ENCODE measurements around the gene SON.

SON gene

DNA sequence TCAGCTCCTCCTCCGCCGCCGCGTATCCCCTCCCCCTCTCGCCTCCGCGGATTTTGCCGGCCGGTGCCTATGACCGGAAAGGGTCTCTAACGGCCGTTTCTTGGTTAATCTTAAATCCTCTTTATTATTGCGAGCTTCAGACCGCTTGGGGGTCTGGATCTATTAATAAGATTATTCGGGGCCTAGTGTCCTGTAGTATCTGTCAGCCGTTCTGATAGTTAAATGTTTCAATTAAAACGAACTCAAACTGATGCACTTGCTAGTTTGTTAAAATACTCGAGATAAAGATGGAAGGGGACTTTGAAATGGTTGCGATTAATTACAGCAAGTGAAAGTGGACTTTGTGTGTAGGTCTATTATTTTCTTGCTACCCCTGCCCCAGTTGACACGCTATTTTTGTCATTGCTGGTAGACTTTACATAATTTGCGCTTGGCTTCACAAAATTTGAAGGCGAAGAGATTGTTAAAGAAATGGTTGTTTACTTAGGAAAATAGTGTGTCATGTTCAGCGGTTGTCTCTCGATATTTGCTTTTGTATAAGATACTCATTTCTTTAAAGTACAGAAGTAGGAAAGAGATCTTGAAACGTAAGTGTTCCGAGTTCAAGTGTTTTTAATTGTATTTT lies 779 bp downstream of the SON start:
- DNase-seq: no peak

DNA sequence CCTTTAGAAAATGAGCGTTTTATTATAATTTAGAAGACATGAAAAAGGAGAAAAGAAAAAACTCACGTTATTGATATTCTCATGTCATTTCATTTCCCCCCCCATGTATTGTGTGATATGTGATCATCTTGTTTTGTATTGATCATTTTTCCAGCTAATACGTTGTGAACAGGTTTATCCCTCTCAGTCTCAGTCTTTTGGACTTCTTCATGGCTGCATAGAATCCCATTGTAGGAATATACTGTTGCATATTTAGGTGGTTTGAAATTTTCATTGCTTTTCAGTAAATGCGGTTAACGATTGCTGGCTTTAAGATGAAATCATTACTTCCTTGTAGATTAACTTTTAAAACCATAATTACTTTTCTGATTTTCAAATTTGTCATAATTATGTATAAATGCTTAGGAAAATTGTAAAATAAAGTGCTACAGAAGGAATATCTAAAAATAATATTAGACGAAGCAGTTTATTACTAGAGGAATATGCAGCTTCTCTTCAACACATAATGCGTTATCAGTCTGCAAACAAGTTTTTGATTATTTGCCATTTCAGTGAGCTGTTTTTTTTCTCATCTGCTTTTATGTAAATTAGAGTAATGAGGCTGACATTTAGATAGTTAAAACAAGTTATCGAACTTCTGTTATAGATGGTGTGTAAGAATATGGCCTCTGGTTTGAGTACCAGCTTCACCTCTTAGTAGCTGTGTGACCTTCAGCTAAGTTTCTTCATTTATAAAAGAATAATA lies 1.8 kb downstream of the SON start:
- peak; percentile 47 for DNase-seq

DNA sequence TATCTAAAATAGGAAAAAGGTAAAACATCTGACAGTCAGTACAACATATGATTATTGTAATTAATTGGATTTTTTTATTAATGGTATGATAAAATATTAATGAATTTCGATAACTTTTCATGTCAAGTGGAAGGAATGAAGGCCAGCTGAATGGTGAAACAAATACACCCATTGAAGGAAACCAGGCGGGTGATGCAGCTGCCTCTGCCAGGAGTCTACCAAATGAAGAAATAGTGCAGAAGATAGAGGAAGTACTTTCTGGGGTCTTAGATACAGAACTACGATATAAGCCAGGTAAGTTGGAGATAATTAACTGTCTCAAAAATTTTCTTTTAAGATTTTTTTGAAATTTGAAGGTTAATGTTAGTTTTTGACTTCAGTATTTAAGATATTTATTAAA lies 3.2 kb downstream of the SON start:
- DNase-seq: no peak

DNA sequence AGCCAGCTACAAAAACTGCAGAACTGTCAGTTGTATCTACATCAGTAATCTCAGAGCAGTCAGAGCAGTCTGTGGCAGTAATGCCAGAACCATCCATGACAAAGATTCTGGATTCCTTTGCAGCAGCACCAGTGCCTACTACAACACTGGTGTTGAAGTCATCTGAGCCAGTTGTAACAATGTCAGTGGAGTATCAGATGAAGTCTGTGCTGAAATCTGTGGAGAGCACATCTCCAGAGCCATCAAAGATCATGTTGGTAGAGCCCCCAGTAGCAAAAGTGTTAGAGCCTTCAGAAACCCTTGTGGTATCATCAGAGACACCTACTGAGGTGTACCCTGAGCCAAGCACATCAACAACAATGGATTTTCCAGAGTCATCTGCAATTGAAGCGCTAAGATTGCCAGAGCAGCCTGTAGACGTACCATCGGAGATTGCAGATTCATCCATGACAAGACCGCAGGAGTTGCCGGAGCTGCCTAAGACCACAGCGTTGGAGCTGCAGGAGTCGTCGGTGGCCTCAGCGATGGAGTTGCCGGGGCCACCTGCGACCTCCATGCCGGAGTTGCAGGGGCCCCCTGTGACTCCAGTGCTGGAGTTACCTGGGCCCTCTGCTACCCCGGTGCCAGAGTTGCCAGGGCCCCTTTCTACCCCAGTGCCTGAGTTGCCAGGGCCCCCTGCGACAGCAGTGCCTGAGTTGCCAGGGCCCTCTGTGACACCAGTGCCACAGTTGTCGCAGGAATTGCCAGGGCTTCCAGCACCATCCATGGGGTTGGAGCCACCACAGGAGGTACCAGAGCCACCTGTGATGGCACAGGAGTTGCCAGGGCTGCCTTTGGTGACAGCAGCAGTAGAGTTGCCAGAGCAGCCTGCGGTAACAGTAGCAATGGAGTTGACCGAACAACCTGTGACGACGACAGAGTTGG lies 7.3 kb downstream of the SON start:
- no peak for DNase-seq

DNA sequence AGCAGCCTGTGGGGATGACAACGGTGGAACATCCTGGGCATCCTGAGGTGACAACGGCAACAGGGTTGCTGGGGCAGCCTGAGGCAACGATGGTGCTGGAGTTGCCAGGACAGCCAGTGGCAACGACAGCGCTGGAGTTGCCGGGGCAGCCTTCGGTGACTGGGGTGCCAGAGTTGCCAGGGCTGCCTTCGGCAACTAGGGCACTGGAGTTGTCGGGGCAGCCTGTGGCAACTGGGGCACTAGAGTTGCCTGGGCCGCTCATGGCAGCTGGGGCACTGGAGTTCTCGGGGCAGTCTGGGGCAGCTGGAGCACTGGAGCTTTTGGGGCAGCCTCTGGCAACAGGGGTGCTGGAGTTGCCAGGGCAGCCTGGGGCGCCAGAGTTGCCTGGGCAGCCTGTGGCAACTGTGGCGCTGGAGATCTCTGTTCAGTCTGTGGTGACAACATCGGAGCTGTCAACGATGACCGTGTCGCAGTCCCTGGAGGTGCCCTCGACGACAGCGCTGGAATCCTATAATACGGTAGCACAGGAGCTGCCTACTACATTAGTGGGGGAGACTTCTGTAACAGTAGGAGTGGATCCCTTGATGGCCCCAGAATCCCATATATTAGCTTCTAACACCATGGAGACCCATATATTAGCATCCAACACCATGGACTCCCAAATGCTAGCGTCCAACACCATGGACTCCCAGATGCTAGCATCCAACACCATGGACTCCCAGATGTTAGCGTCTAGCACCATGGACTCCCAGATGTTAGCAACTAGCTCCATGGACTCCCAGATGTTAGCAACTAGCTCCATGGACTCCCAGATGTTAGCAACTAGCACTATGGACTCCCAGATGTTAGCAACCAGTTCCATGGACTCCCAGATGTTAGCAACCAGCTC lies 8.2 kb downstream of the SON start:
- no peak for DNase-seq

DNA sequence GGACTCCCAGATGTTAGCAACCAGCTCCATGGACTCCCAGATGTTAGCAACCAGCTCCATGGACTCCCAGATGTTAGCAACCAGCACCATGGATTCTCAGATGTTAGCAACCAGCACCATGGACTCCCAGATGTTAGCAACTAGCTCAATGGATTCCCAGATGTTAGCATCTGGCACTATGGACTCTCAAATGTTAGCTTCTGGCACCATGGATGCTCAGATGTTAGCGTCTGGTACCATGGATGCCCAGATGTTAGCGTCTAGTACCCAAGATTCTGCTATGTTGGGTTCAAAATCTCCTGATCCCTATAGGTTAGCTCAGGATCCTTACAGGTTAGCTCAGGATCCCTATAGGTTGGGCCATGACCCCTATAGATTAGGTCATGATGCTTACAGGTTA lies 8.8 kb downstream of the SON start:
- no peak for DNase-seq

DNA sequence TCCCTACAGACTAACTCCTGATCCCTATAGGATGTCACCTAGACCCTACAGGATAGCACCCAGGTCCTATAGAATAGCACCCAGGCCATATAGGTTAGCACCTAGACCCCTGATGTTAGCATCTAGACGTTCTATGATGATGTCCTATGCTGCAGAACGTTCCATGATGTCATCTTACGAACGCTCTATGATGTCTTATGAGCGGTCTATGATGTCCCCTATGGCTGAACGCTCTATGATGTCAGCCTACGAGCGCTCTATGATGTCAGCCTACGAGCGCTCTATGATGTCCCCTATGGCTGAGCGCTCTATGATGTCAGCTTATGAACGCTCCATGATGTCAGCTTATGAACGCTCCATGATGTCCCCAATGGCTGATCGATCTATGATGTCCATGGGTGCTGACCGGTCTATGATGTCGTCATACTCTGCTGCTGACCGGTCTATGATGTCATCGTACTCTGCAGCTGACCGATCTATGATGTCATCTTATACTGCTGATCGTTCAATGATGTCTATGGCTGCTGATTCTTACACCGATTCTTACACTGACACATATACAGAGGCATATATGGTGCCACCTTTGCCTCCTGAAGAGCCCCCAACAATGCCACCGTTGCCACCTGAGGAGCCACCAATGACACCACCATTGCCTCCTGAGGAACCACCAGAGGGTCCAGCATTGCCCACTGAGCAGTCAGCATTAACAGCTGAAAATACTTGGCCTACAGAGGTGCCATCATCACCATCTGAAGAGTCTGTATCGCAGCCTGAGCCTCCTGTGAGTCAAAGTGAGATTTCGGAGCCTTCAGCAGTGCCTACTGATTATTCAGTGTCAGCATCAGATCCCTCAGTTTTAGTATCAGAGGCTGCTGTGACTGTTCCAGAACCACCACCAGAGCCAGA lies 9.5 kb downstream of the SON start:
- DNase-seq: no peak

DNA sequence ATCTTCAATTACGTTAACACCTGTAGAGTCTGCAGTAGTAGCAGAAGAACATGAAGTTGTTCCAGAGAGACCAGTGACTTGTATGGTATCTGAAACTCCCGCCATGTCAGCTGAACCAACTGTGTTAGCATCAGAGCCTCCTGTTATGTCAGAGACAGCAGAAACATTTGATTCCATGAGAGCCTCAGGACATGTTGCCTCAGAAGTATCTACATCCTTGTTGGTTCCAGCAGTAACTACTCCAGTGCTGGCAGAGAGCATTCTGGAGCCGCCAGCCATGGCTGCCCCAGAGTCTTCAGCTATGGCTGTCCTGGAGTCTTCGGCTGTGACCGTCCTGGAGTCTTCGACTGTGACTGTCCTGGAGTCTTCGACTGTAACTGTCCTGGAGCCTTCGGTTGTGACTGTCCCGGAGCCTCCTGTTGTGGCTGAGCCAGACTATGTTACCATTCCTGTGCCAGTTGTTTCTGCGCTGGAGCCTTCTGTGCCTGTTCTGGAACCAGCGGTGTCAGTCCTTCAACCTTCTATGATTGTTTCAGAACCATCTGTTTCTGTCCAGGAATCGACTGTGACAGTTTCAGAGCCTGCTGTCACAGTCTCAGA lies 10.3 kb downstream of the SON start:
- DNase-seq: no peak

DNA sequence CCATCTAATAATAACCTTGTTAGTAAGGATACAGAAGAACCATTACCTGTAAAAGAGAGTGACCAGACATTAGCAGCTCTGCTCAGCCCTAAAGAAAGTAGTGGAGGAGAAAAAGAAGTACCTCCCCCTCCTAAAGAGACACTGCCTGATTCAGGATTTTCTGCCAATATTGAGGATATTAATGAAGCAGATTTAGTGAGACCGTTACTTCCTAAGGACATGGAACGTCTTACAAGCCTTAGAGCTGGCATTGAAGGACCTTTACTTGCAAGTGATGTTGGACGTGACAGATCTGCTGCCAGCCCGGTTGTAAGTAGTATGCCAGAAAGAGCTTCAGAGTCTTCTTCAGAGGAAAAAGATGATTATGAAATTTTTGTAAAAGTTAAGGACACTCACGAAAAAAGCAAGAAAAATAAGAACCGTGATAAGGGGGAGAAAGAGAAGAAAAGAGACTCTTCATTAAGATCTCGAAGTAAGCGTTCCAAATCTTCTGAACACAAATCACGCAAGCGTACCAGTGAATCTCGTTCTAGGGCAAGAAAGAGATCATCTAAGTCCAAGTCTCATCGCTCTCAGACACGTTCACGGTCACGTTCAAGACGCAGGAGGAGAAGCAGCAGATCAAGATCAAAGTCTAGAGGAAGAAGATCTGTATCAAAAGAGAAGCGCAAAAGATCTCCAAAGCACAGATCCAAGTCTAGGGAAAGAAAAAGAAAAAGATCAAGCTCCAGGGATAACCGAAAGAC lies 11.6 kb downstream of the SON start:
- no peak for DNase-seq

DNA sequence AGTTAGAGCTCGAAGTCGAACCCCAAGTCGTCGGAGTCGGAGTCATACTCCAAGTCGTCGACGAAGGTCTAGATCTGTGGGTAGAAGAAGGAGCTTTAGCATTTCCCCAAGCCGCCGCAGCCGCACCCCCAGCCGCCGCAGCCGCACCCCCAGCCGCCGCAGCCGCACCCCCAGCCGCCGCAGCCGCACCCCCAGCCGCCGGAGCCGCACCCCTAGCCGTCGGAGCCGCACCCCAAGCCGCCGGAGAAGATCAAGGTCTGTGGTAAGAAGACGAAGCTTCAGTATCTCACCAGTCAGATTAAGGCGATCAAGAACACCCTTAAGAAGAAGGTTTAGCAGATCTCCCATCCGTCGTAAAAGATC lies 12.1 kb downstream of the SON start:
- no peak for DNase-seq

DNA sequence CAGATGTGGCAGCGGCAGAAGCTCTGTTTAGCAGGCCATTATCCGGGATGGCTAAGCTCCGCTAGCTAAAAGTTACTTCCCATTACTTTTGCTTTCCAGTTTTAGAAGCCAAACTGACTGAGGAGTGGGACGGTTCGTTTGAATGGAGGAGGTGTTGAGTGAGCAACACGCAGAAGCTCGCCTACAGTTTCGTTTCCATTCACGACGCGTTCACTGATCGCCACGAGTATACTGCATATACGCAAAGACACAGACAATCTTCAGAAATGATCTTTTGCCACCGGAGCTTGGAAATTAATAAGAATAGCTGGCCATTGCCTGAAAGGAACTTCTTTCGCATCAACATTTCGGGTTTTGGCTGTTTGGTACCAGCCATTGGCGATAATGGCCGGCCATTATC lies 14.6 kb downstream of the SON start:
- DNase-seq: no peak

DNA sequence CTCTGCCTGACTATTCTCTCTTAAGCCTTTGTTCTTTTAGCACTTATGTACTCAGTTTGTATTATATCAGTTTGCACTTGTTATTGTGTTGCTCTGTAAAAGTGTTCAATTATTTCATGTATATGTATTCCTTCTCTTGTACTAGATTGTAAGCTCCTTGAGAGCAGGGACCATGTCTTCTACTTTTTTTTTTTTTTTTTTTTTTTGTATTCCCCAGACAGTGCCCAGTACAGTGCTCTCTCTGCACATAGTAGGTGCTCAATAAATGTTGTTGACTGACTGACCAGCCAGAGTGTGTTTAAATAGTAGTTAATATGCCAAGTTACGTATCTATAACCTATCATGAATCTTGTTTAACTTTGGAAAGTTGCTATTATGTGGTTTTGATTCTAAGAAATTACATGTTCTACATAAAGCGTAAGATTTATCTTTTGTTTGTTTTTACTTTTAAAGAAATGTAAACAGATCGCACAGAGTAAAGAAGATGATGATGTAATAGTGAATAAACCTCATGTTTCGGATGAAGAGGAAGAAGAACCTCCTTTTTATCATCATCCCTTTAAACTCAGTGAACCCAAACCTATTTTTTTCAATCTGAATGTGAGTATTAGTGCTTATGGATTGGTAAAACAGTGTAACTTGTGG lies 16.1 kb downstream of the SON start:
- no peak for DNase-seq

DNA sequence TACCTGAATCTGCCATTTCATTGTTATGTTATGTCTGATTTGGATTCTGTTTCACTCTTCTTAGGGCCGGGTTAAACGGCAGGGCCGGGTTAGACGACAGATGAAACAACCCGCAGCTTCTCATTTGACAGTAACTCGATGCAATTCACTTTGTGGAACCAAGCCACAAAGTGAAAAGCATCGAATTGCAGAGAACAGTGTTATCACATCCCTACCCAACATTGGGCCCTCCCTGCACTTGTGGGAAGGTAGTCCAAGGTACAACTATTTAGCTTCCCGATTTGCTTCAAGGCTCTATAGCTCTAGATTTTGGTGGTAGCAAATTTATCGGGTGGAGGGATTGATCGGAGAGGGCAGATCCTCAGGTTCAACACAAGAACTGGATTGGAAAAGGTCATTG lies 17.0 kb downstream of the SON start:
- no peak for DNase-seq

DNA sequence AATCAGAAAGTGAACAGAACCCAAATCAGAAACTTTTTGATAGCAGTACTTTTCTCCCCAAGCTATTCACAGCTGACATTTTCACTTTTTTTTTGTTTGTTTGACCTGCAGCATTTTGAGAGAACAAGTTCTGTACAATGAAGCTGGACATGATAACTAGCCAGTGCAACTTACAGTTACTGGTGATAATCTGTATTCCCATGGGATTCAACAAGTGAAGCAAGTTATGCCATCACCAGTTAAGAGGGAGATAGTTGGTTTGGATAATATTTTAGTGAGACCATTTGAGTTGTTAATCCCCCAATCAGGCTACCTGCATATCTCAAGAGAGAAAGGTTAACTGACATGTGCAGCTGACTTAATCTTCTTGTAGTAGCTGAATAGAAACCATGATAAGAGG lies 18.1 kb downstream of the SON start:
- no peak for DNase-seq

DNA sequence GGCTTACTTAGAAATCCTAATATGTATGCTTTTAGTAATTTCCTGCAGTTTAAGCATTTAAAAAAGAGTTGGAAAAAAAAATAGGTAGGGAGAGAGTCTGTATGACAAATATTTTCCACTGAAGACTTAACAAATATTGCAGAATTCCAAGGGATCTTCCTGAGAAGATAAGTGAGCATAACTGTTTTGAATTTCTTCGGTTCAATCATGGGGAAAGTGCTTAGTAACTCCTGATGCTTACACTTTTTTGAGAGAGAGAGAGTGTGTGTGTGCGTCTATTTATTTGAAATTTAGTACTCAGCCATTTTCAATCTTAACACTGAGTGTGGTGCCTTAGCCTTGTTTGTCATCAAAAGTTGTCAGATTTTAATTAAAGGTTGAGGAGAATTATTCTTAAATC lies 18.5 kb downstream of the SON start:
- no peak for DNase-seq

DNA sequence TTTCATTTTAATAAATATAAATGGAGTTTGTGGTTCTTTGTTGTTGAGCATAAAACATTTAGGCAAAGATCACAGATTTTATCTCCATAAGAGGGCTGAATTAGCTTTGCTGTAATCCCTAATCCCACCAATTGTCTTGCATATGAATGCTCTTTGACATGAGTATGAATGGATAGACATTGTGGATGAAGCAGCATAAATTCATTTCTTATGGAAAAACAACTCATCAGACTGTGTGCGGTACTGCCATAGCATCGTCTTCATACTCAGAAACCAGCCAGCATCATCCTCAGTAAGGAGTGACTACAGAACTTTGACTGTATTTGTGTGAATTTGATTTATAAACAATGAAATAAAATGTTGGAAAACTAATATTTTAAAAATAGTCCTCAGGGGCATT lies 19.6 kb downstream of the SON start:
- no peak for DNase-seq

DNA sequence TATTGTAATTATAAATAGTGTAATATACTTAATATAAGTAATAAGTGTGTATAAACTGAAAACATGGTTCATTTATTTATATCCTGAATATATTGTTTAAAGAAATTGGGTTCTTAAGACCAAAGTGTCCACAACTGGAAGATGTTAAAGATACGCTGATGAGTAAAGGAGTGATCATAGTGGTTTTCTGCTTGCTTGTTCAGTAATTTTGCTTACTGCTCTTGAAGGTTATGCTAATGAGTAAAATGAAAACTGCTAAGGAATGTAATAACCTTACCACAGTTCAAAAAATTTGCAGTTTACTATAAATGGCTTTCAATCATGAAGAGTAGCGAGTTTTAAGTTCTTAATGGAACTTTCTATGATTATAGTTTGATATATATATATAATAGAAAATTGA lies 23.7 kb downstream of the SON start:
- no peak for DNase-seq

DNA sequence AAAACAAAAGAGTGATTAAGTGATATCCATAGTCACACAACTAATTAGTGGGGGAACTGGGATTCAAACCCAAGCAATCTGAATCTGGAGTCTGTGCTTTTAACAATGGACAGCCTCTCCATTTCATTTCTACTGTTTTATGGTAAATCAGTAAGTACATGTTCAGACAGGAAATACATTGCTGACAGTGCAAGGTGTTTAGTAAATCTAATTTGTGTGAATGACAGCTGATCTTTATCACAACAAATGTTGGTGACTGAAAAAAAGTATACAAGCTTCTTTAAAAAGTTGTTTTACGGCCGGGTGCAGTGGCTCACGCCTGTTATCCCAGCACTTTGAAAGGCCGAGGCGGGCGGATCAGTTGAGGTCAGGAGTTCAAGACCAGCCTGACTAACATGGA lies 25.1 kb downstream of the SON start:
- DNase-seq: no peak

DNA sequence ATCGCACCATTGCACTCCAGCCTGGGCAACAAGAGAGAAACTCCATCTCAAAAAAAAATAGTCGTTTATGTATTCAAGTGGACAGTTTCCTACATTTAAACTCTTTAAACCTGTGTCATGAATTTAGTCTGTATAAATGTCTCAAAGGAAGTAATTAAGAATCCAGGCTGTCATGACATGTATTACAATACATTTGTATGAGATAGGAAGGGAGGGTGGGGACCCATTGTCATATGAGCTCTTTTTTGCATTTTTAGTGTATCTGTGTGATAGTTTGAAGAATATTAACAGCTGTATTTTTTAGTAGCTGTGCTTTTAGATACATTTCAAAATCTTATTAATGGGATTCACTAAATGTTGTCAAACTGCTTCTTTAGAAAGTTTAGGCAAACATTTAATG lies 25.6 kb downstream of the SON start:
- no peak for DNase-seq

DNA sequence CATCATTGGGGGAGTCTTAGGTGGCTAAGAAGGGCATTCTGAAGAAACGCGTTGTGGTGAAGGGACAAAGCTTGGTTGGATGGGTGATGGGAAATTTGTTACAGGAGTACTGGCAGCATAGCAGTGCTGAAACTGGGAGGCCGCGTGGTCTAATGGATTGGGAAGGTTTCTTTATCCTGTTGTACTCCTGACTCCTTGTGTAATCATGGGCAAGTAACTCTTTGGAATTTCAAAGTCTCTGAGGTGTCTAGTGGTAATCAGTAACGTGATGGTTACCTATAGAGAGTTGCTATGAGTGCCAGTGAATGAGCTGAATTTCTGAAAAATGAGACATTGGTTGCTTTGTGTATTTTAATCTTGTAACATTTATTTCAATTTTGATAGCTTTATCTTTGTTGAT lies 27.2 kb downstream of the SON start:
- no peak for DNase-seq

Measured in OCI-M1 (cell line).